ENCODE data around the gene POLR1D. TPM values are rescaled to one million over a fixed set of nuclear protein-coding genes. Genes with fewer than 3 reads are reported as not detected.

Gene POLR1D
- total RNA-seq, 1 donor from 2014 or later = 153 TPM

- peak overlapping the region; percentile 56 for H3K27ac Mint-ChIP-seq
- H3K27me3 Mint-ChIP-seq = no peaks in the 10 kb centered on the region
- H3K36me3 Mint-ChIP-seq (ENCODE audit: insufficient read depth) = peaks cover 4% of the 10 kb centered on the region
- no peaks in the 10 kb centered on the region for H3K9me3 Mint-ChIP-seq (ENCODE audit: low read depth)
- H3K4me3 Mint-ChIP-seq (ENCODE audit: low read depth) = no peak overlapping the region
- no peak for TF ChIP-seq CTCF (IDR thresholded peaks at IDR 0.05; ENCODE audit: unreplicated experiment)
- peaks cover 16% of the 10 kb centered on the region for H3K4me1 Mint-ChIP-seq (ENCODE audit: low read depth)
- no peak for DNase-seq (ENCODE audit: low spot score, unreplicated experiment)
Measured at GRCh38 chr13:27657724-27658123, 36.0 kb downstream of the POLR1D start.

GRCh38 chr13:27658546-27658945 is 36.9 kb downstream of the POLR1D start:
- Mint-ChIP-seq H3K27me3 (no peaks in the 10 kb centered on the region), H3K4me1 (ENCODE audit: low read depth) (peaks cover 16% of the 10 kb centered on the region), H3K36me3 (ENCODE audit: insufficient read depth) (peaks cover 3% of the 10 kb centered on the region), H3K4me3 (ENCODE audit: low read depth) (no peak overlapping the region), H3K27ac (no peak overlapping the region), H3K9me3 (ENCODE audit: low read depth) (no peaks in the 10 kb centered on the region)
- DNase-seq (ENCODE audit: low spot score, unreplicated experiment) = no peak
- TF ChIP-seq CTCF (IDR thresholded peaks at IDR 0.05; ENCODE audit: unreplicated experiment) = no peak

DNA sequence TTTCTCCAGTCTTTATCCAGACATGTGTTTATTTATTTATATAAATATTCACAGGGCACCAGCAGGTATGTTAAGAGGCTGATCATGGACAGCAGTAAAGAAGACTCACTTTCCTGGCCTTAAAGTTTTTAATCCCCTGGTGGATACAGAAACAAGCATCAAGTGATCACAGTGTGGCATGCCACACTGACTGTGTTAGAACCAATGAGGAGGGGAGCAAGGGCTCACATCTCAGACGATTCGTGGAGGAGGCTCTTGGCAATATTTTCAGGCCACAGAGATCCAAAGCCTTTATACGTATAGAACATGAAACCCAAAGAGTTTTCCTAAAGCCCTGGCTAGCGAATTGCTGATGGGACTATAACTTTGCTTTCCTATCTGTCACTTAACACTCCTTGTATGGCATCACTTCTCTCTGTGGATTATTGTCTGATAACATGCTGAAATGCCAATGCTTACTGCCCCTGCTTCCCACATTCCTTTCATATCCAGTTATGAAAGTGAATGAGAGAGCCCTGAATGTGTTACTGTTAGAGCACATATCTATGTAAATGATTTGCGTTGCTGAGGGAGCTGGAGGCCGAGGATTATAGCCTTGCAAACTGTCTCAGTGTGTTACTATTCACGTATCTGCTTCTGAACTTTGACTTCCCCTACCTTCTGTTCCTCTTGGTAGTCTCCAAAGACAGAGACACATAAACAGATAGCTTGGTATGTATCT is 37.6 kb downstream of the POLR1D start:
- Mint-ChIP-seq H3K4me1 (ENCODE audit: low read depth) (peaks cover 16% of the 10 kb centered on the region), H3K4me3 (ENCODE audit: low read depth) (no peak overlapping the region), H3K9me3 (ENCODE audit: low read depth) (no peaks in the 10 kb centered on the region), H3K36me3 (ENCODE audit: insufficient read depth) (peaks cover 3% of the 10 kb centered on the region), H3K27ac (no peak overlapping the region), H3K27me3 (no peaks in the 10 kb centered on the region)
- no peak for DNase-seq (ENCODE audit: low spot score, unreplicated experiment)
- no peak for TF ChIP-seq CTCF (IDR thresholded peaks at IDR 0.05; ENCODE audit: unreplicated experiment)

- Mint-ChIP-seq H3K4me3 (ENCODE audit: low read depth) (no peak overlapping the region), H3K27me3 (no peaks in the 10 kb centered on the region), H3K27ac (no peak overlapping the region), H3K4me1 (ENCODE audit: low read depth) (peaks cover 13% of the 10 kb centered on the region), H3K9me3 (ENCODE audit: low read depth) (no peaks in the 10 kb centered on the region), H3K36me3 (ENCODE audit: insufficient read depth) (peaks cover 4% of the 10 kb centered on the region)
- no peak for DNase-seq (ENCODE audit: low spot score, unreplicated experiment)
- TF ChIP-seq CTCF (IDR thresholded peaks at IDR 0.05; ENCODE audit: unreplicated experiment) = no peak
Measured at GRCh38 chr13:27660511-27660910, 38.8 kb downstream of the POLR1D start.

- Mint-ChIP-seq H3K4me3 (ENCODE audit: low read depth) (no peak overlapping the region), H3K27ac (no peak overlapping the region), H3K27me3 (no peaks in the 10 kb centered on the region), H3K36me3 (ENCODE audit: insufficient read depth) (peaks cover 5% of the 10 kb centered on the region), H3K9me3 (ENCODE audit: low read depth) (no peaks in the 10 kb centered on the region), H3K4me1 (ENCODE audit: low read depth) (peaks cover 11% of the 10 kb centered on the region)
- TF ChIP-seq CTCF (IDR thresholded peaks at IDR 0.05; ENCODE audit: unreplicated experiment) = no peak
- DNase-seq (ENCODE audit: low spot score, unreplicated experiment) = no peak
Measured at GRCh38 chr13:27661017-27661416, 39.3 kb downstream of the POLR1D start.
